MM.1S (cell line): ENCODE measurements around the gene CACNB2.

Experiments
- CTCF ChIP-seq: fragments of 300-600 bp; sonication (generic); IDR thresholded peaks from 2 replicates; pipeline ENCODE4 v1.5.1; 2016; ENCODE audit warnings: antibody characterized with exemption, low read length, mixed read lengths
- EZH2phosphoT487 ChIP-seq: fragments of 300-600 bp; sonication (generic); IDR thresholded peaks from 2 replicates; pipeline ENCODE4 v1.6.1; 2018; ENCODE audit warnings: antibody characterized with exemption, low read length

- TF ChIP-seq EZH2phosphoT487 (no peak), CTCF (no peak)
These were observed 18.6 kb downstream of the CACNB2 start for GRCh38 chr10:18158773-18159265.
